Body of pancreas (tissue), 4 donors: ENCODE measurements around the gene DCAF10.

Experiments
- CTCF ChIP-seq, 7 experiments: fragments of 450-650 bp in 4 of 7; fragments of 200-600 bp in 3 of 7; sonication (generic) in 3 of 7; IDR thresholded peaks; one replicate each; pipeline ENCODE4 v1.5.1; 2016 to 2019; ENCODE audit warnings: antibody characterized with exemption in 7 of 7
- POLR2A ChIP-seq, 3 donors: fragments of 450-650 bp; IDR thresholded peaks; one replicate each; pipeline ENCODE4 v1.6.1; 2016; ENCODE audit warnings: antibody characterized with exemption in 3 of 3, mild to moderate bottlenecking in 2 of 3

GRCh38 chr9:37792122-37792521 is 8.5 kb upstream of the DCAF10 start:
- TF ChIP-seq CTCF (IDR thresholded peaks at IDR 0.05) (no peak), POLR2A (IDR thresholded peaks at IDR 0.05) (no peak)
